H1 (cell line): ENCODE data around the gene CYBB.

Experiments used
- CTCF ChIP-seq, 3 experiments: IDR thresholded peaks; 1 replicate in 2 of 3; 2 replicates in 1 of 3; pipeline versions ENCODE4 v1.5.1 to v1.6.1; 2011; ENCODE audit warnings: low read length in 3 of 3, mild to moderate bottlenecking in 3 of 3, inconsistent platforms in 2 of 3, low read depth in 1 of 3, moderate library complexity in 1 of 3; ENCODE audit not compliant: insufficient read depth in 1 of 3; ENCODE audit errors: control extremely low read depth in 1 of 3
- EGR1 ChIP-seq: IDR thresholded peaks from 2 replicates; pipeline ENCODE4 v1.6.1; 2011; ENCODE audit warnings: low read depth, low read length, borderline replicate concordance
- HDAC2 ChIP-seq, 2 experiments: fragments of 300-600 bp in 1 of 2; sonication (generic) in 1 of 2; IDR thresholded peaks; 2 replicates each; pipeline ENCODE4 v1.6.1; 2011 to 2012; ENCODE audit warnings: low read depth in 2 of 2, low read length in 2 of 2, mild to moderate bottlenecking in 2 of 2, moderate library complexity in 2 of 2, borderline replicate concordance in 1 of 2, inconsistent platforms in 1 of 2
- HDAC6 ChIP-seq: IDR thresholded peaks from one replicate; pipeline ENCODE4 v1.7.1; 2012; ENCODE audit warnings: low read depth, mild to moderate bottlenecking, inconsistent platforms, low read length, moderate library complexity
- MAX ChIP-seq: IDR thresholded peaks from 2 replicates; pipeline ENCODE4 v1.6.1; 2012; ENCODE audit warnings: inconsistent platforms
- POLR2A ChIP-seq, 2 experiments: IDR thresholded peaks; 1 replicate in 1 of 2; 2 replicates in 1 of 2; pipeline ENCODE4 v1.6.1; 2011; ENCODE audit warnings: low read depth in 2 of 2, low read length in 2 of 2, mild to moderate bottlenecking in 2 of 2; ENCODE audit errors: control extremely low read depth in 1 of 2
- POLR2AphosphoS5 ChIP-seq: IDR thresholded peaks from 2 replicates; pipeline ENCODE4 v1.6.1; 2011; ENCODE audit warnings: low read depth, low read length
- SIN3A ChIP-seq, 2 experiments: IDR thresholded peaks in 1 of 2; conservative IDR thresholded peaks in 1 of 2; 2 replicates each; pipeline ENCODE4 v1.6.1; 2011 to 2012; ENCODE audit warnings: low read length in 2 of 2, improper control_type of control experiment in 1 of 2, low read depth in 1 of 2, mild to moderate bottlenecking in 1 of 2
- SP1 ChIP-seq: IDR thresholded peaks from 2 replicates; pipeline ENCODE4 v1.6.1; 2011; ENCODE audit warnings: low read depth, low read length
- SRF ChIP-seq: IDR thresholded peaks from 2 replicates; pipeline ENCODE4 v1.6.1; 2011; ENCODE audit warnings: mild to moderate bottlenecking, low read depth, low read length, moderate library complexity
- USF2 ChIP-seq: IDR thresholded peaks from 2 replicates; pipeline ENCODE4 v1.6.1; 2011; ENCODE audit warnings: low read length, improper control_type of control experiment

- TF ChIP-seq HDAC2 (IDR thresholded peaks at IDR 0.05; ENCODE audit: borderline replicate concordance in 1 of 2, low read depth in 2 of 2, low read length in 2 of 2), result no peak
- no peak for TF ChIP-seq POLR2AphosphoS5
- no peak for TF ChIP-seq POLR2A (IDR thresholded peaks at IDR 0.05; ENCODE audit: control extremely low read depth in 1 of 2, low read depth in 2 of 2, low read length in 2 of 2)
- TF ChIP-seq CTCF (IDR thresholded peaks at IDR 0.05; ENCODE audit: control extremely low read depth in 1 of 3, insufficient read depth in 1 of 3, low read depth in 1 of 3, low read length in 3 of 3), result no peak
- TF ChIP-seq USF2, result no peak
- TF ChIP-seq EGR1, result no peak
- no peak for TF ChIP-seq SRF
- no peak for TF ChIP-seq SIN3A (conservative IDR thresholded peaks at IDR 0.05 in 1 of 2, IDR thresholded peaks at IDR 0.05 in 1 of 2; ENCODE audit: low read depth in 1 of 2, low read length in 2 of 2)
- TF ChIP-seq HDAC6, result no peak
- TF ChIP-seq SP1, result no peak
- TF ChIP-seq MAX, result no peak
These were observed 33.5 kb upstream of the CYBB start for GRCh38 chrX:37746218-37746941.
